ENCODE results near the gene BAAT. TPM values are rescaled to one million over a fixed set of nuclear protein-coding genes. Genes with fewer than 3 reads are reported as not detected.

Gene BAAT
- total RNA-seq, 1 experiment from 2014 or later: 0.17 TPM

GRCh38 chr9:101427358-101427757 lies 42.6 kb upstream of the BAAT start:
- DNase-seq (ENCODE audit: low spot score): no peak
- Mint-ChIP-seq H3K4me1 (peaks cover 7% of the 10 kb centered on the region), H3K27ac (no peak overlapping the region), H3K27me3 (ENCODE audit: low read depth) (peaks cover 5% of the 10 kb centered on the region), H3K9me3 (no peaks in the 10 kb centered on the region), H3K4me3 (no peak overlapping the region), H3K36me3 (no peaks in the 10 kb centered on the region)
- ATAC-seq: no peak
- CTCF ChIA-PET: interaction anchor here (1.0 kb wide), 1 partner anchor 22 kb away, joined by 4 read pairs; no protein-coding TSS in a partner anchor
- POLR2A ChIA-PET: no interaction called here
- TF ChIP-seq CDX4 (CRISPR knock-in tag; IDR thresholded peaks at IDR 0.05; ENCODE audit: borderline replicate concordance): no peak
- no peak for TF ChIP-seq NFE2L1 (CRISPR knock-in tag; IDR thresholded peaks at IDR 0.05)
- TF ChIP-seq PRDM15 (CRISPR knock-in tag; IDR thresholded peaks at IDR 0.05): no peak
- TF ChIP-seq CBFB (CRISPR knock-in tag; IDR thresholded peaks at IDR 0.05; ENCODE audit: low read depth): no peak
- no peak for TF ChIP-seq HMGXB4 (CRISPR knock-in tag; IDR thresholded peaks at IDR 0.05)

GRCh38 chr9:101421653-101422065 lies 36.9 kb upstream of the BAAT start:
- DNase-seq (ENCODE audit: low spot score) (no peak), ATAC-seq (no peak)
- POLR2A ChIA-PET: no interaction called here
- Mint-ChIP-seq H3K4me1 (peaks cover 6% of the 10 kb centered on the region), H3K4me3 (no peak overlapping the region), H3K27ac (no peak overlapping the region), H3K36me3 (no peaks in the 10 kb centered on the region), H3K9me3 (no peaks in the 10 kb centered on the region), H3K27me3 (ENCODE audit: low read depth) (no peaks in the 10 kb centered on the region)
- TF ChIP-seq TCF7 (CRISPR knock-in tag; IDR thresholded peaks at IDR 0.05; ENCODE audit: low read depth) (no peak), KAT7 (CRISPR knock-in tag; IDR thresholded peaks at IDR 0.05; ENCODE audit: borderline replicate concordance) (no peak), E2F1 (CRISPR knock-in tag; IDR thresholded peaks at IDR 0.05) (no peak)
- TF ChIP-seq, protein P1, sequence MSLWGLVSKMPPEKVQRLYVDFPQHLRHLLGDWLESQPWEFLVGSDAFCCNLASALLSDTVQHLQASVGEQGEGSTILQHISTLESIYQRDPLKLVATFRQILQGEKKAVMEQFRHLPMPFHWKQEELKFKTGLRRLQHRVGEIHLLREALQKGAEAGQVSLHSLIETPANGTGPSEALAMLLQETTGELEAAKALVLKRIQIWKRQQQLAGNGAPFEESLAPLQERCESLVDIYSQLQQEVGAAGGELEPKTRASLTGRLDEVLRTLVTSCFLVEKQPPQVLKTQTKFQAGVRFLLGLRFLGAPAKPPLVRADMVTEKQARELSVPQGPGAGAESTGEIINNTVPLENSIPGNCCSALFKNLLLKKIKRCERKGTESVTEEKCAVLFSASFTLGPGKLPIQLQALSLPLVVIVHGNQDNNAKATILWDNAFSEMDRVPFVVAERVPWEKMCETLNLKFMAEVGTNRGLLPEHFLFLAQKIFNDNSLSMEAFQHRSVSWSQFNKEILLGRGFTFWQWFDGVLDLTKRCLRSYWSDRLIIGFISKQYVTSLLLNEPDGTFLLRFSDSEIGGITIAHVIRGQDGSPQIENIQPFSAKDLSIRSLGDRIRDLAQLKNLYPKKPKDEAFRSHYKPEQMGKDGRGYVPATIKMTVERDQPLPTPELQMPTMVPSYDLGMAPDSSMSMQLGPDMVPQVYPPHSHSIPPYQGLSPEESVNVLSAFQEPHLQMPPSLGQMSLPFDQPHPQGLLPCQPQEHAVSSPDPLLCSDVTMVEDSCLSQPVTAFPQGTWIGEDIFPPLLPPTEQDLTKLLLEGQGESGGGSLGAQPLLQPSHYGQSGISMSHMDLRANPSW (CRISPR knock-in tag; conservative IDR thresholded peaks at IDR 0.05; ENCODE audit: low read depth): no peak
- CTCF ChIA-PET: interaction anchor here (0.5 to 1.7 kb wide), 2 partner anchors 65 to 142 kb away, joined by 3 to 4 read pairs; a partner anchor contains a TSS

DNA sequence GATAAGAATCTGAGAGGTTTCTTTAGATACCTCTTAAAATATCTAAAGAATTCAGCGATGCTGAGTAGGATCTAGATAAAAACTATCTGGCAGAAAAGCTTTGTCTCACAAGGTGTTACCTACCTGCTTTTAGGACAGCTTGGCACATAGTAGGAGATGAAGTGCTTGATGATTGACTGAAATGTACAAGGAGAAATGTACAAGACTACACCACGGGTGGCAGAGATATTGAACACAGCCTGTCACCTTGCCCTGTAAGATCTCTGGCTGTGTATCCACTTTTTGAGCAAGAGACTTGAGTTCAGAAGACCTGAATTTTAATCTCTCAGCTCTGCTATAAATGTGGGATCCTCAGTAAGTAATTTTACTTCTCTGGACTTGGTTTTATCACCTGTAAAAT lies 35.1 kb upstream of the BAAT start:
- CTCF ChIA-PET: interaction anchor here (1.3 kb wide), 1 partner anchor 31 kb away, joined by 4 read pairs; no protein-coding TSS in a partner anchor
- Mint-ChIP-seq H3K4me3 (no peak overlapping the region), H3K4me1 (peaks cover 6% of the 10 kb centered on the region)
- TF ChIP-seq PRRX2 (CRISPR knock-in tag; IDR thresholded peaks at IDR 0.05): no peak
- TF ChIP-seq SMAD3 (CRISPR knock-in tag; IDR thresholded peaks at IDR 0.05; ENCODE audit: borderline replicate concordance): no peak
- no peak for TF ChIP-seq JUN (CRISPR knock-in tag; IDR thresholded peaks at IDR 0.05)
- TF ChIP-seq, protein P2, sequence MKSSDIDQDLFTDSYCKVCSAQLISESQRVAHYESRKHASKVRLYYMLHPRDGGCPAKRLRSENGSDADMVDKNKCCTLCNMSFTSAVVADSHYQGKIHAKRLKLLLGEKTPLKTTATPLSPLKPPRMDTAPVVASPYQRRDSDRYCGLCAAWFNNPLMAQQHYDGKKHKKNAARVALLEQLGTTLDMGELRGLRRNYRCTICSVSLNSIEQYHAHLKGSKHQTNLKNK (CRISPR knock-in tag; IDR thresholded peaks at IDR 0.05): no peak
- no peak for TF ChIP-seq FOXK1 (CRISPR knock-in tag; IDR thresholded peaks at IDR 0.05)
- TF ChIP-seq AFF4 (CRISPR knock-in tag; IDR thresholded peaks at IDR 0.05; ENCODE audit: borderline replicate concordance): no peak
- TF ChIP-seq CREB1 (CRISPR knock-in tag; IDR thresholded peaks at IDR 0.05): no peak
- no peak for TF ChIP-seq NR1H2 (CRISPR knock-in tag; IDR thresholded peaks at IDR 0.05)
- no peak for TF ChIP-seq JAZF1 (CRISPR knock-in tag; IDR thresholded peaks at IDR 0.05)

More for the DNA sequence above, 35.1 kb upstream of the BAAT start:
- Mint-ChIP-seq H3K9me3 (peaks cover 5% of the 10 kb centered on the region), H3K36me3 (no peaks in the 10 kb centered on the region), H3K27me3 (ENCODE audit: low read depth) (no peaks in the 10 kb centered on the region), H3K27ac (no peak overlapping the region)
- ATAC-seq (no peak), DNase-seq (ENCODE audit: low spot score) (no peak)
- POLR2A ChIA-PET: no interaction called here

Measured in WTC11 (cell line).